ENCODE results near the gene POLG.

Gene POLG

GRCh38 chr15:89375093-89376005 is 40.7 kb upstream of the POLG start:
- Mint-ChIP-seq H3K36me3 (ENCODE audit: insufficient read depth) (no peaks in the 10 kb centered on the region), H3K27ac (no peak overlapping the region), H3K9me3 (no peaks in the 10 kb centered on the region), H3K4me3 (no peak overlapping the region), H3K4me1 (ENCODE audit: low read depth in 2 of 2) (peaks cover 3 to 7% of the 10 kb centered on the region in 2 donors), H3K27me3 (peaks cover 65 to 95% of the 10 kb centered on the region in 2 donors)
- ATAC-seq (replicated peaks) (no peak), DNase-seq (no peak)

DNA sequence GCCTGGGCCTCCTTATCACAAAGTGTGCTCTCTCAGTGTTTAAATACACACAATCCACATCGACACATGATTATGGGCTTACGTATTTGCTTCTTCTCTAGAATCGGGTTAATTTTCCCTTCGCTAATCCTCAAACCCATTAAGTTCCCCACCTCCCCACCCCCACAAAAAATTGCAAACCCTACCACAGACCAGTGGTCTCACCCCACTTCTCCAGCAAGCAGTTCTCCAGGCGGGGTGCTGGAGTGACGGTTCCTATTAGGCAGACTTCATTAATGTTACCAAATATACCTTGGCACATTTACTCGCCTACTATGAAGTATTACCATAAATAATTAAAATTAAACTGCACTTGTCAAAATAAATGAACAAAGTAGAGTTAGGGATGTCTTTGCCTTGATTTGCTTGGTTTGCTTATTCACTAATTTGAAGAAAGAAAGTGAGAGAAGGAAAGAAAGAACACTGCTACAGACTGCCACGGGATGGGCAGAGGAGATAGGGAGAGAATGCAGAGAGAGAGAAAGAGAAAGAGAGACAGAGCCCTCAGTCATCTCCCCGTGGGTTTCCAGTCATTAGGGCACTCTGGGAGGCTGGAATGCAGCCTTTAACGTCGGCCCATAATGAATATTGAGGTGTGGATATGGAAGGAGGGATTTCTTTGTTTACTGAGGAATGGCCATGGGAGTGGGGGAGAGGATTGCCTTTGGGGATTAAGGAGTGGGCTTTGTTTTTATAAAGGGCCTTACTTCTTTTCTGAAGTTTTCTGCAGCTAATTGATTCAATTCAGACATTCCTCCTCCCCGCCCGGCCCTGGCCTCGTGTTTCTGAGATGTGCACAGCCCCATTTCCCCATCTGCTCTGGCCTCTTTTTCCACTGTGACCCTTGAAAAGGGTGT is 39.7 kb upstream of the POLG start:
- no peak for DNase-seq
- no peaks in the 10 kb centered on the region for H3K9me3 Mint-ChIP-seq
- no peaks in the 10 kb centered on the region for H3K36me3 Mint-ChIP-seq (ENCODE audit: insufficient read depth)
- no peak overlapping the region for H3K27ac Mint-ChIP-seq
- peaks cover 3 to 4% of the 10 kb centered on the region in 2 donors for H3K4me1 Mint-ChIP-seq (ENCODE audit: low read depth in 2 of 2)
- no peak overlapping the region for H3K4me3 Mint-ChIP-seq
- no peak for ATAC-seq (replicated peaks)
- peaks cover 70 to 95% of the 10 kb centered on the region in 2 donors for H3K27me3 Mint-ChIP-seq

- Mint-ChIP-seq H3K36me3 (ENCODE audit: insufficient read depth) (no peaks in the 10 kb centered on the region), H3K27ac (no peak overlapping the region), H3K4me1 (ENCODE audit: low read depth in 2 of 2) (peaks cover 1 to 6% of the 10 kb centered on the region in 2 donors), H3K27me3 (peaks cover 71 to 91% of the 10 kb centered on the region in 2 donors), H3K9me3 (no peaks in the 10 kb centered on the region), H3K4me3 (no peak overlapping the region)
- DNase-seq, result no peak
- ATAC-seq (replicated peaks), result no peak
These were observed 37.7 kb upstream of the POLG start for GRCh38 chr15:89372069-89372935.

DNA sequence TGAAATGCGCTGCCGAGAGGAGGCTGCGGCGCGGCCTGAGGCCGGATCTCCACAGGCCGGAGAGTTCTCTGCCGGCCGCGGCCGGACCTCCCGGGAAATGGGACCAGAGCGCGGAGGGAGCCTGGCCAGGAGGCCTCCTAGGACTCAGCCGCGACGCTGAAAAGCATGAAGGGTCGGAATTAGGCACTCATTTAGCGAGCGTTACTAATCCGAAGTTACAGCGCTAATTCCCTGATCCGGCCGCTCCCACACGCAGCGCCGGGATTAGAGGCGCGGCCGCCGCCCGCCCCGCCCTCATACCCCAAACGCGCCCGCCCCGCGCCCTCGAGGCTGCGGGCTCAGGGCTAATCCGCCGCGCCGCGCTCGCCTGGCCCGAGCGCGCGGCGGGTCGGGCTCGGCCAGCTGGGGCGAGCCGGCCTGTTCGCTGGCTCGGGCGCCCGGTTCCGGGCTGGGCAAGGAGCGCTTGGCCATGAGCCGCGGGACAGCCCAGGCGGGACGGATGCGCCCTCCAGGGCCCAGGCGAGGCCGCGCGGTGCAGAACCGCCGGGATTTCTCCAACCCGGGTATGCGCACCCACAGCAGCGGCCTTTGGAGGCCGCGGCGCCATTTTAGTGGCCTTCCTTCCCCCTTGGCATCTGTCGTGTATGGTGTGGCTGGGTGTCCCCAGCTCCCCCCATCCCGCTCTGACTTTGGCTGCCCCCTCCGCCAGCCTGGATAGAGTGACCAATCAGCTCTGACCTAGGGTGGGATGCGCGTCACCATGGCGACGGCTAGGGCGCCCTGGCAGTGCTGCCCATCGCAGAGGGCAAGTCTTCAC is 36.8 kb upstream of the POLG start:
- Mint-ChIP-seq H3K4me1 (ENCODE audit: low read depth in 2 of 2) (peaks cover 4 to 8% of the 10 kb centered on the region in 2 donors), H3K27me3 (peaks cover 71 to 91% of the 10 kb centered on the region in 2 donors), H3K9me3 (no peaks in the 10 kb centered on the region), H3K36me3 (ENCODE audit: insufficient read depth) (no peaks in the 10 kb centered on the region), H3K4me3 (peak overlapping the region in 1 of 2 donors; percentile 56), H3K27ac (no peak overlapping the region)
- DNase-seq (no peak), ATAC-seq (replicated peaks) (no peak)

- Mint-ChIP-seq H3K27ac (no peak overlapping the region), H3K9me3 (no peaks in the 10 kb centered on the region), H3K27me3 (peaks cover 71 to 91% of the 10 kb centered on the region in 2 donors), H3K36me3 (ENCODE audit: insufficient read depth) (no peaks in the 10 kb centered on the region), H3K4me3 (peak overlapping the region in 1 of 2 donors; percentile 56), H3K4me1 (ENCODE audit: low read depth in 2 of 2) (peaks cover 4 to 8% of the 10 kb centered on the region in 2 donors)
- ATAC-seq (replicated peaks), result no peak
- no peak for DNase-seq
These were observed 36.3 kb upstream of the POLG start for GRCh38 chr15:89370978-89371227.

DNA sequence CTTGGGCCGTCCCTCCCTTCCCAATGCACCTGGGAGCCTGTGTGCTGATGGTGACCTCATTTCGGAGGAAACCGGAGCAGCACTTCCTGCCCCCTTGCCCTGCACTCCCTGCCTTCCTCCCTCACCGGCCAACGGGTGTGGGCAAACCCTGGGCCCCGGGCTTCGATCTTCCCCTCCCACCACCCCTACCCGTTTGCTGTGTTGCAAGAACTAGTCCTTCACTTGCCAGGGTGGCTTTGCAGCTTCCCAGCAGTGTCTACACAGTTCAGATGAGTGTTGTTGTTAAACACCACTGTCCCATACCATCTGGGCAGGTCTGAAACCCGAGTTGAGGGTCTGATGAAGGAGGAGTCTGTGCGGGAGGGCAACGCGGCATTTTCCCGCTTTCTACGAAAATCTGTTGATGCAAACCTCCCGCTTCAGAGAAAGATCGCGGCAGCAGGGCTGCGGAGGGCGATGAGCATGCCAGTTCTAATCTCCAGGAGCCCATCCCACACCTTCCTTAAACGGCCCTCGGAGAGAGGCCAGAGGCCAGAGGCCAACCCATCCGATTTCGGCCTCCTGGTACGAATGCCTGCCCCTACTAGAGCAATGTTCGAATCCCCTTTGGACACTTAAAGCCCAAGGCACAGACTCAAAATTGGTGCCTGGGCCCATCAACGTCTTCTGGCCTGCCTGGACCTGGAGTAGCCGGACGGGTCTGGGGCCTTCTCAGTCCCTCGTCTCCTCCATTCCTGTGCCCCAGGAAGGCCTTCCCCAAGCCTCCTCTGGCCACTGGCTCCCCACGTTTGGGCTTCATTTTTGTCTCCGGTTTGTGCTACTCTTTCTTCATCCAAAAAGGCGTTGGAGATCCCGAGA is 35.7 kb upstream of the POLG start:
- peaks cover 72 to 91% of the 10 kb centered on the region in 2 donors for H3K27me3 Mint-ChIP-seq
- peak overlapping the region in 1 of 2 donors; percentile 56 for H3K4me3 Mint-ChIP-seq
- H3K4me1 Mint-ChIP-seq (ENCODE audit: low read depth in 2 of 2), result peaks cover 4 to 8% of the 10 kb centered on the region in 2 donors
- no peaks in the 10 kb centered on the region for H3K36me3 Mint-ChIP-seq (ENCODE audit: insufficient read depth)
- H3K27ac Mint-ChIP-seq, result no peak overlapping the region
- H3K9me3 Mint-ChIP-seq, result no peaks in the 10 kb centered on the region
- DNase-seq (no peak), ATAC-seq (replicated peaks) (no peak)

- Mint-ChIP-seq H3K36me3 (ENCODE audit: insufficient read depth) (no peaks in the 10 kb centered on the region), H3K9me3 (no peaks in the 10 kb centered on the region), H3K4me3 (no peak overlapping the region), H3K27ac (no peak overlapping the region), H3K4me1 (ENCODE audit: low read depth in 2 of 2) (peaks cover 4 to 8% of the 10 kb centered on the region in 2 donors), H3K27me3 (peaks cover 72 to 91% of the 10 kb centered on the region in 2 donors)
- DNase-seq (no peak), ATAC-seq (replicated peaks) (no peak)
These were observed 34.8 kb upstream of the POLG start for GRCh38 chr15:89369341-89369947.

GRCh38 chr15:89368566-89369223 is 34.1 kb upstream of the POLG start:
- Mint-ChIP-seq H3K9me3 (no peaks in the 10 kb centered on the region), H3K36me3 (ENCODE audit: insufficient read depth) (no peaks in the 10 kb centered on the region), H3K27me3 (peaks cover 71 to 91% of the 10 kb centered on the region in 2 donors), H3K4me1 (ENCODE audit: low read depth in 2 of 2) (peaks cover 4 to 8% of the 10 kb centered on the region in 2 donors), H3K4me3 (no peak overlapping the region), H3K27ac (no peak overlapping the region)
- ATAC-seq (replicated peaks), result no peak
- DNase-seq, result no peak

GRCh38 chr15:89367485-89368451 is 33.1 kb upstream of the POLG start:
- Mint-ChIP-seq H3K27me3 (peaks cover 79 to 92% of the 10 kb centered on the region in 2 donors), H3K4me1 (ENCODE audit: low read depth in 2 of 2) (peaks cover 7 to 10% of the 10 kb centered on the region in 2 donors), H3K4me3 (peak overlapping the region; percentile 49 to 68), H3K36me3 (ENCODE audit: insufficient read depth) (no peaks in the 10 kb centered on the region), H3K9me3 (no peaks in the 10 kb centered on the region), H3K27ac (no peak overlapping the region)
- DNase-seq, result no peak
- ATAC-seq (replicated peaks), result no peak

DNA sequence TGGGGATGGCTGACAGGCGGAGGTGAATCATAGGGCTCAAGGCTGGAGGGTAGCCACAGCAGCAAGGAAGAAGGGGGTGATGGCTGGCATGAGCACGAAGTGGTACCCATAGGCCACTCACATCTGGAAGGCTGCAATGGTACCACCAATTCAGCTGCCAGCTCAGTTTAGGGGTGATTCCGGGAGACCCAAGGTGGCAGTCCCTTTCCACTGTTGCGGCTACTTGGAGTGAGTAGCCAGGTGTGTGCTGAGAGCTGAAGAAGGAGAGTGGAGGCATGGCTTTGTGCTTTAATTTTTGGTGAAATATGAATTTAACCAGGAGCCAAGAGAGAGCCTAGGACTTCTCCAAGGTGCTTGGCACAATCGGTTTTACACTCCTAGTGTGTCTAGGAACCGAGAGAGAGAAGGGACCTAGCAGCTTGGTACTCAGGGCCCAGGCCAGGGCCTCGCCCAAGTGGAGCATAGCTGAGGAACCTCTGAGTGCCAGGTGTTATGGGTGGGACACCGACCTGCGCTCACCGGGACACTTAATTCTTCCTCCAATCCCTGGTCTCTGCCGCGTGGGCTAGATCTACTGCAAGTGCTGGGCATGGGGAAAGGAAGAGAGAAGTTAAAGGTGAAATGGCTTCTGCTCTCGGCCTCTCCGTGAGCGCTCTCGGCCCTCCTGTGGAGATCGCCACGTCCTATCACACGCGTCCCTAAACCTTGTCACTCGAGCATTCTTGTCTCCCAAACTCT is 32.2 kb upstream of the POLG start:
- ATAC-seq (replicated peaks) (no peak), DNase-seq (no peak)
- Mint-ChIP-seq H3K9me3 (no peaks in the 10 kb centered on the region), H3K27ac (no peak overlapping the region), H3K4me3 (peak overlapping the region; percentile 49 to 68), H3K27me3 (peaks cover 74 to 88% of the 10 kb centered on the region in 2 donors), H3K36me3 (ENCODE audit: insufficient read depth) (no peaks in the 10 kb centered on the region), H3K4me1 (ENCODE audit: low read depth in 2 of 2) (peaks cover 9 to 13% of the 10 kb centered on the region in 2 donors)

All from effector memory CD8-positive, alpha-beta T cell (primary cell).